Gastroesophageal sphincter (tissue), 4 donors: Measurements from ENCODE around the gene CNTNAP2. TPM values are rescaled to one million over a fixed set of nuclear protein-coding genes. Genes with fewer than 3 reads are reported as not detected.
"Not testable (repeated sequence)": the region's sequence is repeated elsewhere in the genome, so short reads cannot be mapped to it uniquely, and the experiment has no call there.

Source experiments
- ATAC-seq: fragments of 150-250 bp; one replicate; pipeline ENCODE4 v1.9.1; 2016; ENCODE audit warnings: mild to moderate bottlenecking, moderate library complexity
- H3K27ac ChIP-seq, 4 donors: fragments of 200-600 bp; sonication (generic) in 3 of 4; 1 replicate in 3 of 4; 2 replicates in 1 of 4; pipeline ENCODE4 v1.5.1; 2016 to 2019
- H3K27me3 ChIP-seq: fragments of 200-600 bp; sonication (generic); one replicate; pipeline ENCODE4 v1.5.1; 2019
- H3K36me3 ChIP-seq, 2 donors: fragments of 200-600 bp; sonication (generic); one replicate each; pipeline ENCODE4 v1.5.1; 2019; ENCODE audit warnings: control low read depth in 1 of 2
- H3K4me1 ChIP-seq, 3 donors: fragments of 200-600 bp; sonication (generic); 1 replicate in 2 of 3; 2 replicates in 1 of 3; pipeline ENCODE4 v1.5.1; 2016 to 2019; ENCODE audit warnings: control low read depth in 2 of 3
- H3K4me3 ChIP-seq, 2 donors: fragments of 200-600 bp; sonication (generic); one replicate each; pipeline ENCODE4 v1.5.1; 2019; ENCODE audit warnings: mild to moderate bottlenecking in 1 of 2, moderate library complexity in 1 of 2
- H3K9me3 ChIP-seq, 3 donors: fragments of 200-600 bp; sonication (generic); one replicate each; pipeline ENCODE4 v1.5.1; 2017 to 2019; ENCODE audit warnings: control low read depth in 2 of 3
- CTCF ChIP-seq, 4 experiments: fragments of 200-600 bp in 2 of 4; fragments of 450-650 bp in 2 of 4; sonication (generic) in 1 of 4; IDR thresholded peaks; one replicate each; pipeline ENCODE4 v1.5.1; 2017 to 2019; ENCODE audit warnings: antibody characterized with exemption in 4 of 4, mild to moderate bottlenecking in 2 of 4, moderate library complexity in 2 of 4
- EP300 ChIP-seq: sonication (generic); formaldehyde crosslinking; IDR thresholded peaks from one replicate; pipeline ENCODE4 v1.6.1; 2017; ENCODE audit warnings: antibody characterized with exemption, mild to moderate bottlenecking
- POLR2A ChIP-seq, 2 donors: fragments of 450-650 bp; IDR thresholded peaks; one replicate each; pipeline ENCODE4 v1.6.1; 2017; ENCODE audit warnings: antibody characterized with exemption in 2 of 2, mild to moderate bottlenecking in 2 of 2, moderate library complexity in 1 of 2
- POLR2AphosphoS5 ChIP-seq: sonication (generic); formaldehyde crosslinking; IDR thresholded peaks from one replicate; pipeline ENCODE4 v1.6.1; 2017; ENCODE audit warnings: antibody characterized with exemption
- WGBS, 2 donors: methylation state at CpG; one replicate each; pipeline ENCODE4 v1.1.5; 2018; ENCODE audit warnings: low coverage in 1 of 2; 5-methylcytosine and 5-hydroxymethylcytosine counted together
- total RNA-seq, 4 donors: library from RNA; depleted of rRNA; stranded (reverse); fragments of >200 nt; gene quantifications; one replicate each; pipeline ENCODE4 v1.1.0, GENCODE V29; 2016

Gene CNTNAP2
- total RNA-seq, 4 donors from 2014 or later = 1.5 to 8.9 (median 3.2) TPM

- no peaks in the 10 kb centered on the region for H3K27me3 ChIP-seq
- no peak overlapping the region for H3K4me3 ChIP-seq
- no peak overlapping the region for H3K27ac ChIP-seq
- WGBS, 2 donors = 44% methylated on average over 1 of the region's 1 CpG; no CpG with 5 or more reads in 1 of the 2 donors
- H3K36me3 ChIP-seq = no peaks in the 10 kb centered on the region
- TF ChIP-seq CTCF (IDR thresholded peaks at IDR 0.05) = no peak
- TF ChIP-seq POLR2A (IDR thresholded peaks at IDR 0.05) = no peak
- TF ChIP-seq POLR2AphosphoS5 = no peak
- TF ChIP-seq EP300 = no peak
- H3K9me3 ChIP-seq = no peaks in the 10 kb centered on the region
- ATAC-seq = no peak
- H3K4me1 ChIP-seq = no peaks in the 10 kb centered on the region
Measured at GRCh38 chr7:146176860-146177259, 60.3 kb downstream of the CNTNAP2 start.

GRCh38 chr7:146177301-146177700, 60.7 kb downstream of the CNTNAP2 start:
- no peak for ATAC-seq
- Histone ChIP-seq H3K36me3 (no peaks in the 10 kb centered on the region), H3K4me1 (no peaks in the 10 kb centered on the region), H3K9me3 (no peaks in the 10 kb centered on the region), H3K27ac (no peak overlapping the region), H3K4me3 (no peak overlapping the region), H3K27me3 (no peaks in the 10 kb centered on the region)
- WGBS, 2 donors = 16 to 49% methylated on average over 2 of the region's 2 CpGs
- no peak for TF ChIP-seq CTCF (IDR thresholded peaks at IDR 0.05)
- TF ChIP-seq EP300 = no peak
- no peak for TF ChIP-seq POLR2AphosphoS5
- no peak for TF ChIP-seq POLR2A (IDR thresholded peaks at IDR 0.05)

GRCh38 chr7:146185844-146186243, 69.2 kb downstream of the CNTNAP2 start:
- no peak overlapping the region for H3K27ac ChIP-seq
- 40 to 44% methylated on average over 2 of the region's 2 CpGs for WGBS, 2 donors
- no peak for ATAC-seq
- H3K4me3 ChIP-seq = no peak overlapping the region
- no peaks in the 10 kb centered on the region for H3K27me3 ChIP-seq
- TF ChIP-seq EP300 (no peak), POLR2AphosphoS5 (no peak), CTCF (IDR thresholded peaks at IDR 0.05) (no peak), POLR2A (IDR thresholded peaks at IDR 0.05) (no peak)
- H3K4me1 ChIP-seq = no peaks in the 10 kb centered on the region
- H3K9me3 ChIP-seq = peaks cover 0 to 7% (median 0%) of the 10 kb centered on the region in 3 donors
- no peaks in the 10 kb centered on the region for H3K36me3 ChIP-seq

- not testable (repeated sequence) for H3K27ac ChIP-seq, H3K27me3 ChIP-seq, H3K36me3 ChIP-seq, H3K4me3 ChIP-seq, ATAC-seq, H3K4me1 ChIP-seq
- peaks cover 0 to 25% (median 0%) of the 10 kb centered on the region in 3 donors for H3K9me3 ChIP-seq
- WGBS, 2 donors = 70 to 87% methylated on average over 2 to 9 of the region's 9 CpGs
Measured at GRCh38 chr7:146191428-146191827, 74.8 kb downstream of the CNTNAP2 start.

GRCh38 chr7:146201945-146202344, 85.3 kb downstream of the CNTNAP2 start:
- no peak overlapping the region for H3K27ac ChIP-seq
- H3K9me3 ChIP-seq = no peaks in the 10 kb centered on the region
- no peak for TF ChIP-seq POLR2A (IDR thresholded peaks at IDR 0.05)
- no peak for TF ChIP-seq CTCF (IDR thresholded peaks at IDR 0.05)
- TF ChIP-seq POLR2AphosphoS5 = no peak
- no peak for TF ChIP-seq EP300
- no peaks in the 10 kb centered on the region for H3K4me1 ChIP-seq
- ATAC-seq = no peak
- WGBS, 2 donors = 67 to 78% methylated on average over 1 of the region's 1 CpG
- no peak overlapping the region for H3K4me3 ChIP-seq
- no peaks in the 10 kb centered on the region for H3K27me3 ChIP-seq
- no peaks in the 10 kb centered on the region for H3K36me3 ChIP-seq
